Esophagus muscularis mucosa (tissue), 4 donors: ENCODE results near the gene ABCC10.

Experiments
- EP300 ChIP-seq: sonication (generic); formaldehyde crosslinking; IDR thresholded peaks from one replicate; pipeline ENCODE4 v1.6.1; 2017; ENCODE audit warnings: antibody characterized with exemption
- POLR2A ChIP-seq: fragments of 450-650 bp; IDR thresholded peaks from one replicate; pipeline ENCODE4 v1.6.1; 2017; ENCODE audit warnings: antibody characterized with exemption, moderate library complexity, mild to moderate bottlenecking, low read depth
- POLR2AphosphoS5 ChIP-seq, 2 donors: sonication (generic); formaldehyde crosslinking; IDR thresholded peaks; one replicate each; pipeline ENCODE4 v1.6.1; 2017; ENCODE audit warnings: antibody characterized with exemption in 2 of 2
- TF ChIP-seq, protein P1 (sequence below), 3 experiments: fragments of 200-600 bp in 2 of 3; fragments of 450-650 bp in 1 of 3; sonication (generic) in 2 of 3; IDR thresholded peaks; one replicate each; pipeline ENCODE4 v1.5.1; 2017 to 2019; ENCODE audit warnings: antibody characterized with exemption in 3 of 3, mild to moderate bottlenecking in 2 of 3, moderate library complexity in 1 of 3

DNA sequence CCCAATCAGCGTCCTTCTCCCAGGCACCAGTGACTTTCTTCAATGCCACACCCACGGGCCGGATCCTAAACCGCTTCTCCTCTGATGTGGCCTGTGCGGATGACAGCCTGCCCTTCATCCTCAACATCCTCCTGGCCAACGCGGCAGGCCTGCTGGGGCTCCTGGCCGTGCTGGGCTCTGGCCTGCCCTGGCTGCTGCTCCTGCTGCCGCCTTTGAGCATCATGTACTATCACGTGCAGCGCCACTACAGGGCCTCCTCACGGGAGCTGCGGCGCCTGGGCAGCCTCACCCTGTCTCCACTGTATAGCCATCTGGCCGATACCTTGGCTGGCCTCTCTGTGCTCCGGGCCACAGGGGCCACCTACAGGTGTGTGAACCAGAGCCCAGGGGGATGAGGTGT lies 18.2 kb downstream of the ABCC10 start:
- TF ChIP-seq POLR2A (no peak), POLR2AphosphoS5 (IDR thresholded peaks at IDR 0.05) (no peak), EP300 (no peak)
- TF ChIP-seq, protein P1, sequence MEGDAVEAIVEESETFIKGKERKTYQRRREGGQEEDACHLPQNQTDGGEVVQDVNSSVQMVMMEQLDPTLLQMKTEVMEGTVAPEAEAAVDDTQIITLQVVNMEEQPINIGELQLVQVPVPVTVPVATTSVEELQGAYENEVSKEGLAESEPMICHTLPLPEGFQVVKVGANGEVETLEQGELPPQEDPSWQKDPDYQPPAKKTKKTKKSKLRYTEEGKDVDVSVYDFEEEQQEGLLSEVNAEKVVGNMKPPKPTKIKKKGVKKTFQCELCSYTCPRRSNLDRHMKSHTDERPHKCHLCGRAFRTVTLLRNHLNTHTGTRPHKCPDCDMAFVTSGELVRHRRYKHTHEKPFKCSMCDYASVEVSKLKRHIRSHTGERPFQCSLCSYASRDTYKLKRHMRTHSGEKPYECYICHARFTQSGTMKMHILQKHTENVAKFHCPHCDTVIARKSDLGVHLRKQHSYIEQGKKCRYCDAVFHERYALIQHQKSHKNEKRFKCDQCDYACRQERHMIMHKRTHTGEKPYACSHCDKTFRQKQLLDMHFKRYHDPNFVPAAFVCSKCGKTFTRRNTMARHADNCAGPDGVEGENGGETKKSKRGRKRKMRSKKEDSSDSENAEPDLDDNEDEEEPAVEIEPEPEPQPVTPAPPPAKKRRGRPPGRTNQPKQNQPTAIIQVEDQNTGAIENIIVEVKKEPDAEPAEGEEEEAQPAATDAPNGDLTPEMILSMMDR (IDR thresholded peaks at IDR 0.05) = no peak
